Calu3 (cell line): ENCODE measurements around the gene CSF3R. TPM values are rescaled to one million over a fixed set of nuclear protein-coding genes. Genes with fewer than 3 reads are reported as not detected.
"Not testable (repeated sequence)": the region's sequence is repeated elsewhere in the genome, so short reads cannot be mapped to it uniquely, and the experiment has no call there.

ENCODE experiments used
- BruUV-seq: library from RNA; stranded (reverse); fragments of 400-500 nt; replicated peaks from 2 replicates; lab custom pipeline; 2021; lab: Mats Ljungman, UMichigan
- CTCF ChIA-PET: fragments of 300-600 bp; sonication (Branson Sonifier 250); formaldehyde crosslinking; loops from one replicate; lab custom pipeline; 2022; ENCODE audit warnings: antibody characterized with exemption; lab: Charles Lee
- DNase-seq: peaks from one replicate; pipeline ENCODE4 v3.0.0; 2022
- H3K27ac Mint-ChIP-seq: one replicate; pipeline ENCODE4 v1.8.0; 2022; ENCODE audit warnings: mixed read lengths; ENCODE audit not compliant: unreplicated experiment
- H3K27me3 Mint-ChIP-seq: one replicate; pipeline ENCODE4 v1.8.0; 2022; ENCODE audit warnings: mixed read lengths; ENCODE audit not compliant: unreplicated experiment
- H3K36me3 Mint-ChIP-seq: one replicate; pipeline ENCODE4 v1.8.0; 2022; ENCODE audit warnings: mild to moderate bottlenecking, moderate library complexity, mixed read lengths; ENCODE audit not compliant: insufficient read depth, unreplicated experiment
- H3K4me1 Mint-ChIP-seq: one replicate; pipeline ENCODE4 v1.8.0; 2022; ENCODE audit warnings: mild to moderate bottlenecking, low read depth, mixed read lengths; ENCODE audit not compliant: unreplicated experiment
- H3K4me3 Mint-ChIP-seq: one replicate; pipeline ENCODE4 v1.8.0; 2022; ENCODE audit warnings: mild to moderate bottlenecking, low read depth, moderate library complexity, mixed read lengths; ENCODE audit not compliant: unreplicated experiment
- H3K9me3 Mint-ChIP-seq: one replicate; pipeline ENCODE4 v1.8.0; 2022; ENCODE audit warnings: low read depth, mixed read lengths; ENCODE audit not compliant: unreplicated experiment
- CTCF ChIP-seq: fragments of 200-600 bp; IDR thresholded peaks from one replicate; pipeline ENCODE4 v1.8.0; 2022; ENCODE audit warnings: antibody characterized with exemption; ENCODE audit not compliant: unreplicated experiment
- intact Hi-C: fragments of 100-400 bp; cut with micrococcal nuclease; formaldehyde crosslinking; loops from one replicate; pipeline ENCODE4 v1.10.0; 2022; ENCODE audit not compliant: unreplicated experiment
- total RNA-seq: library from RNA; stranded (reverse); gene quantifications from 2 replicates; pipeline ENCODE4 v1.2.3, GENCODE V29; 2022

Gene CSF3R
- total RNA-seq, 1 experiment from 2014 or later = not detected

DNA sequence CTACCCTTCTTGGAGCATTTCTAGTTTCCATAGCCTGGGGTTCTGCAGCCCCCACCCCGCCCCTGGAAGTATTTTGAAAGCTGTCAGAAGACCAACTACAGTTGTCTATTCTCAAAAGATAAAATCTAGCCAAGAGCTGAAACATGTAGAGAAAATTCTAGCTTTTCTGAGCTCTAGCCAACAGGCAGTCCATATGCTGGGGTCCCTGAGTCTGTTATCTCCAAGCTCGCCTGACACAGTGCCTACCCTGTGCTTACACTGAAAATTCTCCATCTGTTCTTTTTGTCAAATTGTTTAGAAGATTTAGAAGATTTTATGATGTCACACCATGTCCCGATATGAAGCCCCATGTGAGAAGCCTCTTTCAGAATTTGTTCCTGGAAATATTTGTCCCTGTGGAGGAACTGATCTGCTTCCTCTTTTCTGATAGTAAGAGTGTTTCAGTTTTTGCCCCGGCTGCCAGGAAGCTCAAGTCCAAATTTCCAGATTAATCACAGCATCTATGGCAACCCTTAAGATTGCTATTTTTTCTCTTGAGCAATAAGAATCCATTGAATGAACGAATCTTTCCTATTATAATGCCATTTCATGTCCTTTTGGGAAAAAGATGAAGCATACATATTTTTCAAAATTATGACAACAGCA, 23.7 kb upstream of the CSF3R start:
- CTCF ChIA-PET = no interaction called here
- Mint-ChIP-seq H3K36me3 (no peaks in the 10 kb centered on the region), H3K27me3 (peaks cover 67% of the 10 kb centered on the region), H3K27ac (no peak overlapping the region), H3K4me1 (no peaks in the 10 kb centered on the region), H3K4me3 (no peak overlapping the region), H3K9me3 (no peaks in the 10 kb centered on the region)
- DNase-seq = no peak
- intact Hi-C loops = no loop called here
- no TSS peak for BruUV-seq
- no peak for TF ChIP-seq CTCF

- Mint-ChIP-seq H3K36me3 (no peaks in the 10 kb centered on the region), H3K4me3 (no peak overlapping the region), H3K4me1 (no peaks in the 10 kb centered on the region), H3K27ac (no peak overlapping the region), H3K27me3 (peaks cover 40% of the 10 kb centered on the region), H3K9me3 (no peaks in the 10 kb centered on the region)
- intact Hi-C loops = no loop called here
- BruUV-seq = no TSS peak
- no peak for DNase-seq
- CTCF ChIA-PET = no interaction called here
- TF ChIP-seq CTCF = no peak
Observed at GRCh38 chr1:36503733-36504132, 21.0 kb upstream of the CSF3R start.

GRCh38 chr1:36503159-36503558, 20.4 kb upstream of the CSF3R start:
- Mint-ChIP-seq H3K4me1 (no peaks in the 10 kb centered on the region), H3K9me3 (no peaks in the 10 kb centered on the region), H3K4me3 (no peak overlapping the region), H3K27me3 (peaks cover 34% of the 10 kb centered on the region), H3K36me3 (no peaks in the 10 kb centered on the region), H3K27ac (no peak overlapping the region)
- no TSS peak for BruUV-seq
- CTCF ChIA-PET = no interaction called here
- TF ChIP-seq CTCF = no peak
- DNase-seq = no peak
- intact Hi-C loops = no loop called here

DNA sequence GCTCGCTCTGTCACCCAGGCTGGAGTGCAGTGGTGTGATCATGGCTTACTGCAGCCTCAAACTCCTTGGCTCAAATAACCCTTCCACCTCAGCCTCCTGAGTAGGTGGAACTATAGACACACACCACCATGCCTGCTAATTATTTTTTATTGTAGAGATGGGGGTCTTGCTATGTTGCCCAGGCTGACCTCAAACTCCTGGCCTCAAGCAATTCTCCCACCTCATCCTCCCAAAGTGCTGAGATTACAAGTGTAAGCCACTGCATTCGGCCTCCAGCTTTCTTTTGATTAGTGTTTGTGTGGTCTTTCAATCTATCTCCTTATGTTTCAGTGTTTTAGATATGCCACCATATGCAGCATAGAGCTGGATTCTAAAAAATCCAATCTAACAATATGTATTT, 19.9 kb upstream of the CSF3R start:
- no peaks in the 10 kb centered on the region for H3K4me1 Mint-ChIP-seq
- H3K36me3 Mint-ChIP-seq = no peaks in the 10 kb centered on the region
- no TSS peak for BruUV-seq
- peaks cover 29% of the 10 kb centered on the region for H3K27me3 Mint-ChIP-seq
- no peak for DNase-seq
- TF ChIP-seq CTCF = no peak
- H3K9me3 Mint-ChIP-seq = no peaks in the 10 kb centered on the region
- intact Hi-C loops = no loop called here
- CTCF ChIA-PET = no interaction called here
- no peak overlapping the region for H3K4me3 Mint-ChIP-seq
- no peak overlapping the region for H3K27ac Mint-ChIP-seq

DNA sequence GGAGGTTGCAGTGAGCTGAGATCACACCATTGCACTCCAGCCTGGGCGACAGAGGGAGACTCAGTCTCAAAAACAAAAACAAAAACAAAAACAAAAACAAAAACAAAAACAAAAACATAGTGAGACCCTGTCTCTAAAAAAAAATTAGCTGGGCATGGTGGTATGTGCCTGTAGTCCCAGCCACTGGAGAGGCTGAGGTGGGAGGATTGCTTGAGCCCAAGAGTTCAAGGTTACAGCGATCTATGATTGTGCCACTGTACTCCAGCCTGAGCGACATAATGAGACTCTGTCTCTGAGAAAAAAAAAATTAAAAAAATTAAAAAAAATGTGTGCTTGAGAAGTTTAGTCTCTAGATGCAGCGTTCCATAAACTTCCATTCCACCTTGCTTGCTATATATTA, 19.2 kb upstream of the CSF3R start:
- intact Hi-C loops, H3K4me3 Mint-ChIP-seq, H3K27ac Mint-ChIP-seq, H3K4me1 Mint-ChIP-seq, H3K36me3 Mint-ChIP-seq, BruUV-seq, H3K9me3 Mint-ChIP-seq, DNase-seq: not testable (repeated sequence)
- H3K27me3 Mint-ChIP-seq = peaks cover 22% of the 10 kb centered on the region
- CTCF ChIA-PET = interaction anchor here (0.6 kb wide), 1 partner anchor 1112 kb away, joined by 3 read pairs; no protein-coding TSS in a partner anchor
